Stimulated activated effector memory CD8-positive, alpha-beta T cell treated with anti-CD3 and anti-CD28 coated beads, Interleukin-12 subunit alpha, Interleukin-12 subunit beta, amount 100 ng/mL, for 72 hours (primary cell): ENCODE results near the gene NPR2.

ENCODE experiments used
- ATAC-seq: fragments of 150-1000 bp; cut with Tn5 transposase; 2 replicates; pipeline ENCODE4 v1.10.0; 2021
- DNase-seq, 2 donors: peaks; one replicate each; pipeline ENCODE4 v3.0.0; 2021 to 2022; ENCODE audit warnings: low spot score in 2 of 2
- H3K27ac Mint-ChIP-seq: one replicate; pipeline ENCODE4 v1.8.0; 2022; ENCODE audit warnings: mild to moderate bottlenecking, mixed read lengths
- H3K36me3 Mint-ChIP-seq: one replicate; pipeline ENCODE4 v1.8.0; 2022; ENCODE audit warnings: mild to moderate bottlenecking, mixed read lengths
- H3K4me1 Mint-ChIP-seq: one replicate; pipeline ENCODE4 v1.8.0; 2022; ENCODE audit warnings: mixed read lengths
- H3K4me3 Mint-ChIP-seq: one replicate; pipeline ENCODE4 v1.8.0; 2022; ENCODE audit warnings: mild to moderate bottlenecking, mixed read lengths
- H3K9me3 Mint-ChIP-seq: one replicate; pipeline ENCODE4 v1.8.0; 2022; ENCODE audit warnings: mixed read lengths

Gene NPR2

GRCh38 chr9:35791297-35791921 lies at the start of gene NPR2:
TSS of gene NPR2 (plus strand) at chr9:35791591. CDS start at chr9:35792409, 818 bp downstream.
- peaks cover 33% of the 10 kb centered on the region for H3K36me3 Mint-ChIP-seq
- H3K9me3 Mint-ChIP-seq: no peaks in the 10 kb centered on the region
- H3K27ac Mint-ChIP-seq: peak within 1 kb of the TSS; percentile 62
- ATAC-seq (no peak), DNase-seq (no peak)
- no peak within 1 kb of the TSS for H3K4me3 Mint-ChIP-seq
- peaks cover 12% of the 10 kb centered on the region for H3K4me1 Mint-ChIP-seq

GRCh38 chr9:35741740-35742139 lies 49.7 kb upstream of the NPR2 start:
- no peak overlapping the region for H3K4me3 Mint-ChIP-seq
- peaks cover 45% of the 10 kb centered on the region for H3K4me1 Mint-ChIP-seq
- ATAC-seq (peak; percentile 62), DNase-seq (no peak)
- peak overlapping the region; percentile 87 for H3K27ac Mint-ChIP-seq
- H3K36me3 Mint-ChIP-seq: peaks cover 94% of the 10 kb centered on the region
- H3K9me3 Mint-ChIP-seq: no peaks in the 10 kb centered on the region

- Mint-ChIP-seq H3K36me3 (peaks cover 77% of the 10 kb centered on the region), H3K4me1 (peaks cover 58% of the 10 kb centered on the region), H3K4me3 (no peak overlapping the region), H3K27ac (peak overlapping the region; percentile 7), H3K9me3 (no peaks in the 10 kb centered on the region)
- ATAC-seq (no peak), DNase-seq (no peak)
These were observed 47.9 kb upstream of the NPR2 start for GRCh38 chr9:35743452-35743851.

GRCh38 chr9:35743880-35744518 lies 47.4 kb upstream of the NPR2 start:
- Mint-ChIP-seq H3K9me3 (no peaks in the 10 kb centered on the region), H3K27ac (peak overlapping the region; percentile 7), H3K4me3 (no peak overlapping the region), H3K4me1 (peaks cover 58% of the 10 kb centered on the region), H3K36me3 (peaks cover 72% of the 10 kb centered on the region)
- DNase-seq (no peak), ATAC-seq (no peak)

- H3K27ac Mint-ChIP-seq: peak overlapping the region; percentile 16
- DNase-seq (no peak), ATAC-seq (no peak)
- H3K4me3 Mint-ChIP-seq: peak overlapping the region; percentile 93
- peaks cover 68% of the 10 kb centered on the region for H3K36me3 Mint-ChIP-seq
- peaks cover 67% of the 10 kb centered on the region for H3K4me1 Mint-ChIP-seq
- no peaks in the 10 kb centered on the region for H3K9me3 Mint-ChIP-seq
These were observed 45.8 kb upstream of the NPR2 start for GRCh38 chr9:35745569-35745968.

- H3K4me3 Mint-ChIP-seq: peak overlapping the region; percentile 93
- peaks cover 63% of the 10 kb centered on the region for H3K4me1 Mint-ChIP-seq
- H3K9me3 Mint-ChIP-seq: no peaks in the 10 kb centered on the region
- H3K27ac Mint-ChIP-seq: peak overlapping the region; percentile 93
- DNase-seq (no peak), ATAC-seq (no peak)
- H3K36me3 Mint-ChIP-seq: peaks cover 65% of the 10 kb centered on the region
These were observed 44.8 kb upstream of the NPR2 start for GRCh38 chr9:35746583-35746982.

GRCh38 chr9:35748242-35748857 lies 43.0 kb upstream of the NPR2 start:
- H3K36me3 Mint-ChIP-seq: peaks cover 65% of the 10 kb centered on the region
- peak overlapping the region; percentile 93 for H3K4me3 Mint-ChIP-seq
- DNase-seq: no peak

GRCh38 chr9:35748858-35749514 lies 42.4 kb upstream of the NPR2 start, which contains the start of the genes GBA2 and RGP1:
TSS of gene GBA2 (minus strand) at chr9:35749228. CDS start at chr9:35748704, 524 bp downstream.
TSS of gene RGP1 (plus strand) at chr9:35749287. CDS start at chr9:35749756, 469 bp downstream.
- Mint-ChIP-seq H3K4me1 (peaks cover 46% of the 10 kb centered on the region), H3K4me3 (peak within 1 kb of the TSS; percentile 93), H3K9me3 (no peaks in the 10 kb centered on the region), H3K36me3 (peaks cover 64% of the 10 kb centered on the region), H3K27ac (peak within 1 kb of the TSS; percentile 93)
- DNase-seq: peak; percentile 72 to 88
- peak; percentile 89 for ATAC-seq

More at GRCh38 chr9:35748242-35748857, 43.0 kb upstream of the NPR2 start:
- Mint-ChIP-seq H3K9me3 (no peaks in the 10 kb centered on the region), H3K4me1 (peaks cover 51% of the 10 kb centered on the region), H3K27ac (peak overlapping the region; percentile 93)
- ATAC-seq: peak; percentile 2

GRCh38 chr9:35749515-35750255 lies 41.7 kb upstream of the NPR2 start:
- Mint-ChIP-seq H3K4me3 (peak overlapping the region; percentile 93), H3K27ac (peak overlapping the region; percentile 93), H3K9me3 (no peaks in the 10 kb centered on the region), H3K4me1 (peaks cover 40% of the 10 kb centered on the region), H3K36me3 (peaks cover 57% of the 10 kb centered on the region)
- peak; percentile 56 for ATAC-seq
- peak in 1 of 2 donors; percentile 73 for DNase-seq

- H3K4me1 Mint-ChIP-seq: peaks cover 36% of the 10 kb centered on the region
- ATAC-seq: no peak
These were observed 41.2 kb upstream of the NPR2 start for GRCh38 chr9:35750256-35750531.

GRCh38 chr9:35753466-35753865 lies 37.9 kb upstream of the NPR2 start:
- Mint-ChIP-seq H3K4me3 (no peak overlapping the region), H3K9me3 (no peaks in the 10 kb centered on the region), H3K4me1 (peaks cover 33% of the 10 kb centered on the region), H3K36me3 (peaks cover 59% of the 10 kb centered on the region), H3K27ac (no peak overlapping the region)
- DNase-seq: no peak
- ATAC-seq: no peak

More at GRCh38 chr9:35750256-35750531, 41.2 kb upstream of the NPR2 start:
- Mint-ChIP-seq H3K36me3 (peaks cover 55% of the 10 kb centered on the region), H3K9me3 (no peaks in the 10 kb centered on the region), H3K27ac (peak overlapping the region; percentile 93), H3K4me3 (peak overlapping the region; percentile 93)
- DNase-seq: no peak

GRCh38 chr9:35754264-35754663 lies 37.1 kb upstream of the NPR2 start, which contains the start of gene MSMP:
TSS of gene MSMP (minus strand) at chr9:35754276. CDS start at chr9:35754129, 147 bp downstream.
- peaks cover 39% of the 10 kb centered on the region for H3K4me1 Mint-ChIP-seq
- H3K27ac Mint-ChIP-seq: no peak within 1 kb of the TSS
- peaks cover 56% of the 10 kb centered on the region for H3K36me3 Mint-ChIP-seq
- ATAC-seq (no peak), DNase-seq (no peak)
- no peak within 1 kb of the TSS for H3K4me3 Mint-ChIP-seq
- H3K9me3 Mint-ChIP-seq: no peaks in the 10 kb centered on the region

GRCh38 chr9:35755071-35755470 lies 36.3 kb upstream of the NPR2 start:
- no peak for ATAC-seq
- no peaks in the 10 kb centered on the region for H3K9me3 Mint-ChIP-seq
- H3K4me3 Mint-ChIP-seq: no peak overlapping the region
- DNase-seq: no peak
- H3K4me1 Mint-ChIP-seq: peaks cover 39% of the 10 kb centered on the region
- peaks cover 48% of the 10 kb centered on the region for H3K36me3 Mint-ChIP-seq
- H3K27ac Mint-ChIP-seq: no peak overlapping the region

GRCh38 chr9:35756275-35757225 lies 34.8 kb upstream of the NPR2 start:
- peak; percentile 72 to 91 for DNase-seq

More at GRCh38 chr9:35756275-35757225, 34.8 kb upstream of the NPR2 start:
- peak overlapping the region; percentile 94 for H3K4me3 Mint-ChIP-seq
- peaks cover 40% of the 10 kb centered on the region for H3K36me3 Mint-ChIP-seq
- no peaks in the 10 kb centered on the region for H3K9me3 Mint-ChIP-seq
- peak; percentile 88 for ATAC-seq
- H3K4me1 Mint-ChIP-seq: peaks cover 38% of the 10 kb centered on the region
- peak overlapping the region; percentile 98 for H3K27ac Mint-ChIP-seq
